ENCODE data around the gene BEND2.

GRCh38 chrX:18119856-18120255 lies 100.8 kb downstream of the BEND2 start:
- TF ChIP-seq NRF1 (conservative IDR thresholded peaks at IDR 0.05 in 1 of 2, IDR thresholded peaks at IDR 0.05 in 1 of 2): no peak
- no peak for TF ChIP-seq CTCF (IDR thresholded peaks at IDR 0.05 in 2 of 3, conservative IDR thresholded peaks at IDR 0.05 in 1 of 3; ENCODE audit: insufficient read depth in 2 of 3, low read depth in 1 of 3, low read length in 3 of 3)
- no peak for TF ChIP-seq LARP7 (IDR thresholded peaks at IDR 0.05)
